Peyer's patch (tissue), 4 donors: ENCODE measurements around the gene PSEN1.

ENCODE experiments used
- POLR2A ChIP-seq, 2 donors: fragments of 450-650 bp; IDR thresholded peaks; one replicate each; pipeline ENCODE4 v1.5.1; 2017; ENCODE audit warnings: antibody characterized with exemption in 2 of 2, mild to moderate bottlenecking in 2 of 2, moderate library complexity in 2 of 2
- TF ChIP-seq, protein P1 (sequence below), 6 experiments: fragments of 450-650 bp in 4 of 6; fragments of 200-600 bp in 2 of 6; sonication (generic) in 1 of 6; IDR thresholded peaks; one replicate each; pipeline ENCODE4 v1.5.1; 2017 to 2019; ENCODE audit warnings: antibody characterized with exemption in 6 of 6, mild to moderate bottlenecking in 3 of 6, moderate library complexity in 1 of 6

DNA sequence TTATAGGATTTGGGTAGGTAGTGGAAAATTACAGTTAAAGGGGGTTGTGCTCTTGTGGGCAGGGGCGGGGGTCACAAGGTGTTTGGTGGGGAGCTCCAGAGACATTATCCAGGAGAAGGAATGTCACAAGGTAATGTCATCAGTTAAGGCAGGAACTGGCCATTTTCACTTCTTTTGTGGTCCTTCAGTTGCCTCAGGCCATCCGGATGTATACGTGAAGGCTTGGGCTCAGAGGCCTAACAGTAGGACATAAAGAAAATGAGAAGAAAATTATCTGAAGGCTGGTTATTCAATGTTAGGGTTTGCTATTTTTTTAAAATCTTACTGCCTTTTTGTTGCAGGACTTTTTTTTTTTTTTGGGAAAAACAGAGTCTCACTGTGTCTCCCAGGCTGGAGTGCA is 2.5 kb upstream of the PSEN1 start:
- TF ChIP-seq, protein P1, sequence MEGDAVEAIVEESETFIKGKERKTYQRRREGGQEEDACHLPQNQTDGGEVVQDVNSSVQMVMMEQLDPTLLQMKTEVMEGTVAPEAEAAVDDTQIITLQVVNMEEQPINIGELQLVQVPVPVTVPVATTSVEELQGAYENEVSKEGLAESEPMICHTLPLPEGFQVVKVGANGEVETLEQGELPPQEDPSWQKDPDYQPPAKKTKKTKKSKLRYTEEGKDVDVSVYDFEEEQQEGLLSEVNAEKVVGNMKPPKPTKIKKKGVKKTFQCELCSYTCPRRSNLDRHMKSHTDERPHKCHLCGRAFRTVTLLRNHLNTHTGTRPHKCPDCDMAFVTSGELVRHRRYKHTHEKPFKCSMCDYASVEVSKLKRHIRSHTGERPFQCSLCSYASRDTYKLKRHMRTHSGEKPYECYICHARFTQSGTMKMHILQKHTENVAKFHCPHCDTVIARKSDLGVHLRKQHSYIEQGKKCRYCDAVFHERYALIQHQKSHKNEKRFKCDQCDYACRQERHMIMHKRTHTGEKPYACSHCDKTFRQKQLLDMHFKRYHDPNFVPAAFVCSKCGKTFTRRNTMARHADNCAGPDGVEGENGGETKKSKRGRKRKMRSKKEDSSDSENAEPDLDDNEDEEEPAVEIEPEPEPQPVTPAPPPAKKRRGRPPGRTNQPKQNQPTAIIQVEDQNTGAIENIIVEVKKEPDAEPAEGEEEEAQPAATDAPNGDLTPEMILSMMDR (IDR thresholded peaks at IDR 0.05) = no peak
- TF ChIP-seq POLR2A (IDR thresholded peaks at IDR 0.05) = no peak
